Brain microvascular endothelial cell (primary cell): Measurements from ENCODE around the gene AKAP11.

Source experiments
- DNase-seq: peaks from one replicate; pipeline ENCODE4 v3.0.0-alpha.2; 2020
- H3K27ac ChIP-seq: fragments of 250-450 bp; sonication (Bioruptor Pico); 2 replicates; pipeline ENCODE4 v1.5.1; 2020; ENCODE audit warnings: mild to moderate bottlenecking, moderate library complexity
- H3K27me3 ChIP-seq: fragments of 250-450 bp; sonication (Bioruptor Pico); replicated peaks from 2 replicates; pipeline ENCODE4 v1.5.1; 2020; ENCODE audit warnings: mild to moderate bottlenecking
- H3K36me3 ChIP-seq: fragments of 250-450 bp; sonication (Bioruptor Pico); replicated peaks from 2 replicates; pipeline ENCODE4 v1.5.1; 2020; ENCODE audit warnings: mild to moderate bottlenecking
- H3K4me3 ChIP-seq: 2 replicates; pipeline ENCODE4 v1.5.1; 2011; ENCODE audit warnings: low read depth, mild to moderate bottlenecking, control low read depth, low read length, moderate library complexity
- CTCF ChIP-seq: IDR thresholded peaks from 2 replicates; pipeline ENCODE4 v1.5.1; 2011; ENCODE audit warnings: low read depth, mild to moderate bottlenecking, moderate library complexity, low read length, control low read depth, inconsistent platforms; ENCODE audit errors: missing control alignments
- in situ Hi-C: cut with HindIII; loops from 2 replicates; pipeline ENCODE4 v1.10.0; 2017; ENCODE audit warnings: low sequenced_read_pairs, low pct_ligation_motif_present

Gene AKAP11

DNA sequence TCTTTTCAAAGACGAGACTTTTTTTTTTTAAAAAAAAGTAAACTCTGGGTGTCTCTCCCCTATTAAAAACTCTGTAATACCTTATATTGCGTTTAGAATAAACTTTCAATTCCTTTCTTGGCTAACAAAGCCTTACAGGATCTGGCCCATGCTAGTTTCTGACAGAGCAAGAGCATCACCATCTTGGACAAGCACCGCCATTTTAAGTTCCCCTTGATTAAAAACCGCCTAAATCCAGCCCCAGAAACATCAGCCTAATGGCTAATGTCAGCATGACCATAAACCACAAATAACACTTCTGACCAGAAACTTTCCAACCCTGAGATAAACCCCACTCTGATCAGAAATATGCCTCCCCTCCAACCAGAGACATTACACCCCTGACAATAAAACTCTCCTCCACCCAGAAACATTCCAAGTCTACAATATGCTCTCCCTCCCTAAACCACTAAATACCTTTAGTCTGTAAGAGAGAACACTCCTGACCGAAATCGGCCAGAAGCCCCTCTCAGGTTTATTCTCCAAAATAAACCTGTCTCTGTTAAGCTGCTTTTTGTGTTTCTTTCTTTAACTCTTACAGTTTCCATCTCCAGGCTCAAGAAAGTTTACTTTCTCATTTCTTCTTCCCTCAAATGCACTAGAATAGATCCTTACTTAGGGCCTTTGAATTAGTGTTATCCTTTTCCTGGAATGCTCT, 1.6 kb upstream of the AKAP11 start:
- no peak for DNase-seq
- TF ChIP-seq CTCF: no peak
- Histone ChIP-seq H3K36me3 (no peaks in the 10 kb centered on the region), H3K4me3 (no peak overlapping the region), H3K27ac (no peak overlapping the region), H3K27me3 (no peaks in the 10 kb centered on the region)
- in situ Hi-C loops: no loop called here

DNA sequence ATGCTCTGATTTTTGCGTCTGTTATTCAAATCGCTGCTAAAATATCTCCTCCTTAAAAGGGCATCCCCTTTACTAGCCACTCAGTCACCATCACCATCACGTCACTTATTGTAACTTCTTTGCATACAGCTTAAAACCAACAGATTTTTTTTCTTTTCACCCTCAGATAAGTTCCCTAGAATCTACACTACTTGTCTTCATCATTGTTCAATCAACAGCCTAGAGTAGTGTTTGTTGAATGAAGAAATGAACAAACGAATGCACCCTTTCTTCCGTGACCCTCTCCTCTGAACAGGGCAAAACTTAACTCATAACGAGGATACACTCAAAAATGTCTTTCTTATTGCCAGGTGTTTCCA, 1.1 kb upstream of the AKAP11 start:
- Histone ChIP-seq H3K36me3 (no peaks in the 10 kb centered on the region), H3K4me3 (peak overlapping the region; percentile 84), H3K27ac (peak overlapping the region; percentile 92), H3K27me3 (no peaks in the 10 kb centered on the region)
- TF ChIP-seq CTCF: no peak
- no peak for DNase-seq
- in situ Hi-C loops: no loop called here

- in situ Hi-C loops: no loop called here
- H3K36me3 ChIP-seq: no peaks in the 10 kb centered on the region
- DNase-seq: peak; percentile 98
- H3K27ac ChIP-seq: peak overlapping the region; percentile 92
- peak overlapping the region; percentile 84 for H3K4me3 ChIP-seq
- TF ChIP-seq CTCF: no peak
- H3K27me3 ChIP-seq: no peaks in the 10 kb centered on the region
These were observed 426 bp upstream of the AKAP11 start for GRCh38 chr13:42271337-42272114.

DNA sequence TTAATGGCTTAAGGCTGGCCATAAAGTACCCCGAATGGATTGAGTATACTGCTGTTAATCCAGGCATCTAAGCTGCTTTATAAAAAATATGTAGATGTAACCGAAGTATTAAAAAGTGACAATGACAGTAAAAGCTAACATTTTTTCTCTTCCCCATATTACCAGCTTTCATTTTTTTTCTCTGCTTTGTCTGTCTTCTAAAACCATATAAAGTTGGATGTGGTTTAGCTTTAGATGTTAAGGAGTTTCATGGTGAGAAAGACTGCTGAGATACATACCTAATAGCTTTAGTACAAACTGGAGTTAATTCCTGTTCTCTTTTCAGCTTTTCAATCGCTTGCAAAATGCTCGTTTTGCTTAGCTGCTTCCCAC, 838 bp downstream of the AKAP11 start:
- H3K27me3 ChIP-seq: no peaks in the 10 kb centered on the region
- H3K4me3 ChIP-seq: peak overlapping the region; percentile 84
- no peak for TF ChIP-seq CTCF
- in situ Hi-C loops: no loop called here
- no peak for DNase-seq
- H3K36me3 ChIP-seq: no peaks in the 10 kb centered on the region
- peak overlapping the region; percentile 87 for H3K27ac ChIP-seq

- Histone ChIP-seq H3K27me3 (no peaks in the 10 kb centered on the region), H3K36me3 (no peaks in the 10 kb centered on the region), H3K27ac (no peak overlapping the region), H3K4me3 (no peak overlapping the region)
- TF ChIP-seq CTCF: no peak
- DNase-seq: no peak
- in situ Hi-C loops: no loop called here
These were observed 2.6 kb downstream of the AKAP11 start for GRCh38 chr13:42274386-42275097.
